Activated T-helper 1 cell treated with Interleukin-2 at 50 U/mL for 16 hours (primary cell): Measurements from ENCODE around the gene USP48.
"Not testable (repeated sequence)": the region's sequence is repeated elsewhere in the genome, so short reads cannot be mapped to it uniquely, and the experiment has no call there.

ENCODE experiments used
- DNase-seq: peaks from one replicate; pipeline ENCODE4 v3.0.0-alpha.2; 2020; ENCODE audit warnings: low read depth

Gene USP48

GRCh38 chr1:21782868-21783678, at the start of gene USP48:
TSS of gene USP48 (minus strand) at chr1:21783149. CDS start at chr1:21782957, 192 bp downstream.
- DNase-seq = peak; percentile 97

- no peak for DNase-seq
These were observed 48.6 kb upstream of the USP48 start for GRCh38 chr1:21831454-21831970.

- no peak for DNase-seq
These were observed 48.0 kb upstream of the USP48 start for GRCh38 chr1:21830792-21831453.

- DNase-seq = no peak
These were observed 46.3 kb upstream of the USP48 start for GRCh38 chr1:21829294-21829693.

GRCh38 chr1:21828506-21829210, 45.7 kb upstream of the USP48 start:
- DNase-seq = no peak

- no peak for DNase-seq
These were observed 45.1 kb upstream of the USP48 start for GRCh38 chr1:21828075-21828474.

GRCh38 chr1:21827141-21827679, 44.3 kb upstream of the USP48 start:
- DNase-seq = no peak

- DNase-seq = not testable (repeated sequence)
These were observed 43.7 kb upstream of the USP48 start for GRCh38 chr1:21826694-21827093.

GRCh38 chr1:21825393-21825792, 42.4 kb upstream of the USP48 start:
- DNase-seq = no peak

GRCh38 chr1:21824926-21825325, 42.0 kb upstream of the USP48 start:
- DNase-seq = no peak

GRCh38 chr1:21823980-21824702, 41.2 kb upstream of the USP48 start:
- no peak for DNase-seq

GRCh38 chr1:21823206-21823979, 40.4 kb upstream of the USP48 start:
- no peak for DNase-seq

- no peak for DNase-seq
These were observed 39.4 kb upstream of the USP48 start for GRCh38 chr1:21822349-21822748.

GRCh38 chr1:21821385-21822019, 38.6 kb upstream of the USP48 start:
- no peak for DNase-seq

GRCh38 chr1:21820597-21821232, 37.8 kb upstream of the USP48 start:
- no peak for DNase-seq

- no peak for DNase-seq
These were observed 35.7 kb upstream of the USP48 start for GRCh38 chr1:21818656-21819055.

- DNase-seq = no peak
These were observed 33.8 kb upstream of the USP48 start for GRCh38 chr1:21816602-21817302.

- DNase-seq = no peak
These were observed 32.9 kb upstream of the USP48 start for GRCh38 chr1:21815724-21816321.
